ENCODE data around the gene IQSEC3.
"Not testable (repeated sequence)": the region's sequence is repeated elsewhere in the genome, so short reads cannot be mapped to it uniquely, and the experiment has no call there.

The IQSEC3 gene

GRCh38 chr12:39555-40265, 26.9 kb upstream of the IQSEC3 start:
- H3K27ac ChIP-seq (ENCODE audit: low read depth, low read length); H3K4me3 ChIP-seq (ENCODE audit: low read depth, low read length); H3K27me3 ChIP-seq (ENCODE audit: insufficient read depth, low read length); H3K4me1 ChIP-seq (ENCODE audit: control insufficient read depth, insufficient read depth, low read length, unreplicated experiment); H3K79me2 ChIP-seq (ENCODE audit: control insufficient read depth, insufficient read depth, low read length, unreplicated experiment); H2AFZ ChIP-seq (ENCODE audit: low read length, unreplicated experiment); H3K36me3 ChIP-seq (ENCODE audit: insufficient read depth, low read length): not testable (repeated sequence)

DNA sequence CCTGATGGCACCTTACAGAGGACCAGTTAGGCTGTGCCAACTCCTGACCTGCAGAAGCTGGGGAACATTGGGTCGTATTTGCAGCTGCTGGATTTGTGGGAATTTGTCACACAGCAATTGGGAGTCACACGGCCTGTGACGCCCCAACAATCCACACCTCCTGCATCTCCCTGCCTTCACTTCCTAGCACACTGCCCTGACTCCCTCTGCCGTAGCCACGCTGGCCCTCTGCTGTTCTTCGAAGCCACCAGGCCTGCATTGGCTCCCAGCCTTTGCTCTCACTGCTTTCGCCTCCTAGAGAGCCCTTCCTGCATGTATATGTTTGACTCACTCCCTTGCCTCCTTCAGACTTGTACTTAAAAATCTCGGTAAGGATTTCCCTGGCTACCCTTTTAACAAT, 22.2 kb upstream of the IQSEC3 start:
- H3K79me2 ChIP-seq (ENCODE audit: control insufficient read depth, insufficient read depth, low read length, unreplicated experiment); H2AFZ ChIP-seq (ENCODE audit: low read length, unreplicated experiment); H3K4me1 ChIP-seq (ENCODE audit: control insufficient read depth, insufficient read depth, low read length, unreplicated experiment); H3K27ac ChIP-seq (ENCODE audit: low read depth, low read length); H3K4me3 ChIP-seq (ENCODE audit: low read depth, low read length); H3K36me3 ChIP-seq (ENCODE audit: insufficient read depth, low read length): not testable (repeated sequence)
- peaks cover 10% of the 10 kb centered on the region; the same call in 1 of the 2 replicates for H3K27me3 ChIP-seq (ENCODE audit: insufficient read depth, low read length)

GRCh38 chr12:45235-45990, 21.2 kb upstream of the IQSEC3 start:
- not testable (repeated sequence) for H3K4me3 ChIP-seq (ENCODE audit: low read depth, low read length); H2AFZ ChIP-seq (ENCODE audit: low read length, unreplicated experiment); H3K79me2 ChIP-seq (ENCODE audit: control insufficient read depth, insufficient read depth, low read length, unreplicated experiment); H3K4me1 ChIP-seq (ENCODE audit: control insufficient read depth, insufficient read depth, low read length, unreplicated experiment); H3K36me3 ChIP-seq (ENCODE audit: insufficient read depth, low read length); H3K27ac ChIP-seq (ENCODE audit: low read depth, low read length)
- peaks cover 10% of the 10 kb centered on the region; the same call in 1 of the 2 replicates for H3K27me3 ChIP-seq (ENCODE audit: insufficient read depth, low read length)

DNA sequence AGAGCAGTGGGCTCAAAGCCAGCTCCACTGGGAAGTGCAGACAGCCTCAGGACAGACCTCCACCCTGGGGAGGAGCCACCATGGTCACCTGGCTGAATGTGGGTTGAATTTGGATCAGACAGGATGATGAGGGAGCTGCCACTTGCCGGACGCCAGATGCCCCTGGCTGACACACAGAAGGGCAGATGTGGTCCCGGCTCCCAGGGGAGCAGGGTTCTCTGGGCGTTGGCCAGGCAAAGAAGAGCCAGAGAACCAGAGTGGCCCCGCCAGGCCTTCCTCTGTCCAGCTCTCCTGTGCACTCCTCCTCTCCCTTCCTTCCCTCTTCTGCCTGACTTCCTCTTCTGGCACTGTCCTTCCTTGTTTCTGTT, 20.6 kb upstream of the IQSEC3 start:
- not testable (repeated sequence) for H2AFZ ChIP-seq (ENCODE audit: low read length, unreplicated experiment); H3K27ac ChIP-seq (ENCODE audit: low read depth, low read length); H3K79me2 ChIP-seq (ENCODE audit: control insufficient read depth, insufficient read depth, low read length, unreplicated experiment); H3K36me3 ChIP-seq (ENCODE audit: insufficient read depth, low read length); H3K4me1 ChIP-seq (ENCODE audit: control insufficient read depth, insufficient read depth, low read length, unreplicated experiment); H3K4me3 ChIP-seq (ENCODE audit: low read depth, low read length)
- H3K27me3 ChIP-seq (ENCODE audit: insufficient read depth, low read length): peaks cover 10% of the 10 kb centered on the region; the same call in 1 of the 2 replicates

DNA sequence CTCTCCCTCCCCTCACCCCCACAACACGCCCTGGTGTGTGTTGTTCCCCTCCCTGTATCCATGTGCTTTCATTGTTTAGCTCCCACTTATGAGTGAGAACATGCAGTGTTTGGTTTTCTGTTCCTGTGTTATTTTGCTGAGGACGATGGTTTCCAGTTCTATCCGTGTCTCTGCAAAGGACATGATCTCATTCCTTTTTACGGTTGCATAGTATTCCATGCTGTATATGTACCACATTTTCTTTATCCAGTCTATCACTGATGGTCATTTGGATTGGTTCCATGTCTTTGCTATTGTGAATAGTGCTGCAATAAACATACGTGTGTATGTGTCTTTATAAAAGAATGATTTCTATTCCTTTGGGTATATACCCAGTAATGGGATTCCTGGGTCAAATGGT, 20.0 kb upstream of the IQSEC3 start:
- not testable (repeated sequence) for H3K27ac ChIP-seq (ENCODE audit: low read depth, low read length); H3K4me3 ChIP-seq (ENCODE audit: low read depth, low read length); H3K4me1 ChIP-seq (ENCODE audit: control insufficient read depth, insufficient read depth, low read length, unreplicated experiment); H3K79me2 ChIP-seq (ENCODE audit: control insufficient read depth, insufficient read depth, low read length, unreplicated experiment); H2AFZ ChIP-seq (ENCODE audit: low read length, unreplicated experiment); H3K36me3 ChIP-seq (ENCODE audit: insufficient read depth, low read length)
- H3K27me3 ChIP-seq (ENCODE audit: insufficient read depth, low read length): peaks cover 10% of the 10 kb centered on the region; the same call in 1 of the 2 replicates

DNA sequence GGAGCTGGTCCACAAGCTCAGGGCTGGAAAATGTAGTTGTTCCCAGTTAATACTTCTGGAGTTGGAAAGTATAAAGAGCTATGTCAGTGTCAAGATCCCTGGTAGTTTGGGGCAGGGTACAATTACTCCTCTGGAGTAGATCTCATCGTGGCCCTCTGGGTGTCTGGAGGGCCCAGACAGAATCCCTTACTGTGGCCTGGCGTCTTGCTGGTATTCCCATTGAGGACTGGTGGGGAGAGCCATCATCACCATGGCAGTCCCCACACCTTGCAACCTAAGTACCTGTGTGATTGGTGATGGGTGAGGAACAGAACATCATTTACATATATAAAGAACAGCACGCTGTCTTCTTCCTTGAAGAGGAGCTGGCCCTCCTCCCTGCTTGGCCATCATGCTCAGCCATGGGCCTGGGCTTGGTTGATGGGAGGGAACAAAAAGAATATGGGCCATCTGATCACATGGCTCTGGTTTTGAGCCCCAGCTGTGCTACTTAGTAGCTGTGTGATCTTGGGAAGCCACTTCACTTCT, 18.8 kb upstream of the IQSEC3 start:
- H3K36me3 ChIP-seq (ENCODE audit: insufficient read depth, low read length); H3K4me1 ChIP-seq (ENCODE audit: control insufficient read depth, insufficient read depth, low read length, unreplicated experiment); H3K27ac ChIP-seq (ENCODE audit: low read depth, low read length); H3K4me3 ChIP-seq (ENCODE audit: low read depth, low read length); H2AFZ ChIP-seq (ENCODE audit: low read length, unreplicated experiment); H3K79me2 ChIP-seq (ENCODE audit: control insufficient read depth, insufficient read depth, low read length, unreplicated experiment): not testable (repeated sequence)
- H3K27me3 ChIP-seq (ENCODE audit: insufficient read depth, low read length): peaks cover 16% of the 10 kb centered on the region

- peaks cover 26% of the 10 kb centered on the region for H3K27me3 ChIP-seq (ENCODE audit: insufficient read depth, low read length)
Measured at GRCh38 chr12:49149-49548, 17.4 kb upstream of the IQSEC3 start.

GRCh38 chr12:51087-51486, 15.5 kb upstream of the IQSEC3 start:
- H3K4me1 ChIP-seq (ENCODE audit: control insufficient read depth, insufficient read depth, low read length, unreplicated experiment); H3K79me2 ChIP-seq (ENCODE audit: control insufficient read depth, insufficient read depth, low read length, unreplicated experiment); H3K36me3 ChIP-seq (ENCODE audit: insufficient read depth, low read length); H2AFZ ChIP-seq (ENCODE audit: low read length, unreplicated experiment); H3K27ac ChIP-seq (ENCODE audit: low read depth, low read length); H3K4me3 ChIP-seq (ENCODE audit: low read depth, low read length): not testable (repeated sequence)
- peaks cover 43% of the 10 kb centered on the region for H3K27me3 ChIP-seq (ENCODE audit: insufficient read depth, low read length)

More at GRCh38 chr12:49149-49548, 17.4 kb upstream of the IQSEC3 start:
- not testable (repeated sequence) for H3K4me3 ChIP-seq (ENCODE audit: low read depth, low read length); H3K4me1 ChIP-seq (ENCODE audit: control insufficient read depth, insufficient read depth, low read length, unreplicated experiment); H2AFZ ChIP-seq (ENCODE audit: low read length, unreplicated experiment); H3K79me2 ChIP-seq (ENCODE audit: control insufficient read depth, insufficient read depth, low read length, unreplicated experiment); H3K27ac ChIP-seq (ENCODE audit: low read depth, low read length); H3K36me3 ChIP-seq (ENCODE audit: insufficient read depth, low read length)

GRCh38 chr12:51962-52361, 14.6 kb upstream of the IQSEC3 start:
- H3K27ac ChIP-seq (ENCODE audit: low read depth, low read length); H3K36me3 ChIP-seq (ENCODE audit: insufficient read depth, low read length); H3K79me2 ChIP-seq (ENCODE audit: control insufficient read depth, insufficient read depth, low read length, unreplicated experiment); H3K4me3 ChIP-seq (ENCODE audit: low read depth, low read length); H3K4me1 ChIP-seq (ENCODE audit: control insufficient read depth, insufficient read depth, low read length, unreplicated experiment); H2AFZ ChIP-seq (ENCODE audit: low read length, unreplicated experiment): not testable (repeated sequence)
- H3K27me3 ChIP-seq (ENCODE audit: insufficient read depth, low read length): peaks cover 47% of the 10 kb centered on the region

- not testable (repeated sequence) for H3K36me3 ChIP-seq (ENCODE audit: insufficient read depth, low read length); H3K79me2 ChIP-seq (ENCODE audit: control insufficient read depth, insufficient read depth, low read length, unreplicated experiment); H3K27ac ChIP-seq (ENCODE audit: low read depth, low read length); H3K4me1 ChIP-seq (ENCODE audit: control insufficient read depth, insufficient read depth, low read length, unreplicated experiment); H3K4me3 ChIP-seq (ENCODE audit: low read depth, low read length); H2AFZ ChIP-seq (ENCODE audit: low read length, unreplicated experiment)
- peaks cover 57% of the 10 kb centered on the region for H3K27me3 ChIP-seq (ENCODE audit: insufficient read depth, low read length)
Measured at GRCh38 chr12:52902-53734, 13.4 kb upstream of the IQSEC3 start.

Data from ACC112 (cell line).